ENCODE data around the gene MATN4.

- TF ChIP-seq CTCF (IDR thresholded peaks at IDR 0.05; ENCODE audit: insufficient read depth, low read length, poor library complexity, severe bottlenecking) (no peak), EZH2phosphoT487 (conservative IDR thresholded peaks at IDR 0.05; ENCODE audit: low read length) (no peak)
Observed at GRCh38 chr20:45275338-45275737, 32.8 kb downstream of the MATN4 start.
